K562 (cell line): ENCODE data around the gene LRRFIP2. TPM values are rescaled to one million over a fixed set of nuclear protein-coding genes. Genes with fewer than 3 reads are reported as not detected.

Experiments
- ARID1B ChIP-seq: fragments of 450-650 bp; IDR thresholded peaks from 2 replicates; pipeline ENCODE4 v1.6.1; 2016; ENCODE audit warnings: antibody characterized with exemption, mild to moderate bottlenecking, inconsistent platforms
- CBFA2T2 ChIP-seq: fragments of 450-650 bp; conservative IDR thresholded peaks from 2 replicates; pipeline ENCODE4 v1.6.1; 2017; ENCODE audit warnings: mild to moderate bottlenecking
- CBFA2T3 ChIP-seq: fragments of 450-650 bp; IDR thresholded peaks from 2 replicates; pipeline ENCODE4 v1.6.1; 2017
- CCNT2 ChIP-seq: IDR thresholded peaks from 2 replicates; pipeline ENCODE4 v1.6.1; 2011; ENCODE audit warnings: borderline replicate concordance, low read depth, mild to moderate bottlenecking, moderate library complexity, mixed read lengths, low read length; ENCODE audit not compliant: insufficient read length; ENCODE audit errors: extremely low read depth
- EP300 ChIP-seq: IDR thresholded peaks from 2 replicates; pipeline ENCODE4 v1.6.1; 2012; ENCODE audit warnings: low read length, improper control_type of control experiment
- MAZ ChIP-seq, 2 experiments: fragments of 450-650 bp in 1 of 2; sonication (generic) in 1 of 2; formaldehyde crosslinking; IDR thresholded peaks in 1 of 2; conservative IDR thresholded peaks in 1 of 2; 2 replicates each; pipeline versions ENCODE4 v1.4.0 to v1.5.0; 2020; ENCODE audit warnings: mild to moderate bottlenecking in 1 of 2, missing genetic modification reagents in 1 of 2
- MCM2 ChIP-seq: fragments of 450-650 bp; IDR thresholded peaks from 2 replicates; pipeline ENCODE4 v1.6.1; 2017; ENCODE audit warnings: low read depth, mild to moderate bottlenecking
- MCM5 ChIP-seq: fragments of 450-650 bp; IDR thresholded peaks from 2 replicates; pipeline ENCODE4 v1.6.1; 2016; ENCODE audit warnings: low read depth
- NCOR1 ChIP-seq: fragments of 450-650 bp; IDR thresholded peaks from 2 replicates; pipeline ENCODE4 v1.6.1; 2016; ENCODE audit warnings: mild to moderate bottlenecking, moderate library complexity
- NFIC ChIP-seq: fragments of 450-650 bp; IDR thresholded peaks from 2 replicates; pipeline ENCODE4 v1.6.1; 2017; ENCODE audit warnings: mild to moderate bottlenecking, inconsistent platforms
- POLR2AphosphoS2 ChIP-seq: IDR thresholded peaks from 2 replicates; pipeline ENCODE4 v1.6.1; 2012; ENCODE audit warnings: low read length, improper control_type of control experiment
- POLR2AphosphoS5 ChIP-seq: IDR thresholded peaks from 2 replicates; pipeline ENCODE4 v1.6.1; 2011; ENCODE audit warnings: mild to moderate bottlenecking, low read depth, low read length, moderate library complexity; ENCODE audit not compliant: control insufficient read depth, insufficient read depth
- TAF9B ChIP-seq: fragments of 450-650 bp; IDR thresholded peaks from 2 replicates; pipeline ENCODE4 v1.6.1; 2018; ENCODE audit warnings: mild to moderate bottlenecking; ENCODE audit not compliant: partially characterized antibody
- TAL1 ChIP-seq: fragments of 450-650 bp; IDR thresholded peaks from 2 replicates; pipeline ENCODE4 v1.6.1; 2016; ENCODE audit warnings: mild to moderate bottlenecking
- TCF3 ChIP-seq: sonication (generic); formaldehyde crosslinking; IDR thresholded peaks from 2 replicates; pipeline ENCODE4 v1.4.0; 2020; ENCODE audit warnings: mild to moderate bottlenecking, missing genetic modification reagents
- ZBED1 ChIP-seq: IDR thresholded peaks from 2 replicates; pipeline ENCODE4 v1.6.1; 2014
- ZNF124 ChIP-seq: sonication (generic); formaldehyde crosslinking; IDR thresholded peaks from 2 replicates; pipeline ENCODE4 v1.8.1; 2022; ENCODE audit warnings: missing genetic modification reagents
- polyA plus RNA-seq, 8 experiments: library from polyadenylated mRNA; depleted of rRNA in 4 of 8; stranded (reverse) in 5 of 8; unstranded in 3 of 8; fragments of >200 nt; fragmentation: Nextera tagmentation in 2 of 8; fragmentation: Illumina TruSeq in 1 of 8; extraction: Ambion mirVana in 2 of 8; extraction: Trizol in 1 of 8; gene quantifications; 2 replicates each; pipeline versions ENCODE4 v1.2.1 to v1.2.3, GENCODE V29; 2011 to 2014; ENCODE audit warnings: inconsistent platforms in 1 of 8, missing spikeins in 1 of 8
- total RNA-seq, 7 experiments: library from RNA; depleted of rRNA in 6 of 7; stranded (reverse); fragments of >200 nt in 6 of 7; fragmentation: Illumina TruSeq in 2 of 7; extraction: Trizol in 2 of 7; gene quantifications; 2 replicates each; pipeline versions ENCODE4 v1.2.1 to v1.2.3, GENCODE V29; 2011 to 2021; ENCODE audit warnings: low replicate concordance in 1 of 7

The LRRFIP2 gene
- total and polyA plus RNA-seq, 9 of the 15 experiments (the other 6 are each of a cell fraction or from before 2014, with no cell fraction given), result 9.9 to 53.9 (median 42.7) TPM

DNA sequence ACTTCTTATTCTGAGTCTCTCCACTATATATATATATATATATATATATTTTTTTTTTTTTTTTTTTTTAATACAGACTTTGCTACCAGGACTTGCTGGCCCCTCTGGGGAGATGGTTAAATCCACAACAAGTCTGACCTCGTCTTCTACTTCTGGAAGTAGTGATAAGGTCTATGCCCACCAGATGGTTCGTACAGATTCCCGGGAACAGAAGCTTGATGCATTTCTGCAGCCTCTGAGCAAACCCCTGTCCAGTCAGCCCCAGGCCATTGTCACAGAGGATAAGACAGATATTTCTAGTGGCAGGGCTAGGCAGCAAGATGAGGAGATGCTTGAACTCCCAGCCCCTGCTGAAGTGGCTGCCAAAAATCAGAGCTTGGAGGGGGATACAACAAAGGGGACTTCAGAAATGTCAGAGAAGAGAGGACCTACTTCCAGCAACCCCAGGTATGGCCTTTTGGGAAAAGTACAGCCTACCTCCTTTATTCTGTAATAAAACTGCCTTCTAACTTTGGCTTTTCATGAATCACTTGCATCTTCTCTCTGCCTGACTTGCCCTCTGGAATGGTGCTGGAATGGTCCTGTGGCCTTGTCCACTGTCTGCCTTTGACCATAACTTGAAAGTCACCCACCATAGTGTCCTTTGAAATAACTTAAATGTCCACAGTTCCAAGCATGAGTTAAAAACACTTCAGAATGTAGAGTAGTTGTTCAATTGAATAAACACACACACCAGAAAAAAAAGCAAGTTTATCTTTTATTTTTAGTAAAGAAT is 148.6 kb downstream of the LRRFIP2 start (continued):
- 0 out of 2 replicates have a peak, but pooled peaks have one; percentile 27 for TF ChIP-seq POLR2AphosphoS5
- no peak for TF ChIP-seq ZBED1
- no peak for TF ChIP-seq ZNF124
- peak; percentile 78 for TF ChIP-seq CBFA2T3
- TF ChIP-seq MAZ (CRISPR knock-in tag; conservative IDR thresholded peaks at IDR 0.05 in 1 of 2, IDR thresholded peaks at IDR 0.05 in 1 of 2), result no peak
- TF ChIP-seq CCNT2, result peak; percentile 21
- no peak for TF ChIP-seq MCM5
- peak; percentile 82 for TF ChIP-seq TAL1
- TF ChIP-seq ARID1B, result peak; percentile 72
- TF ChIP-seq POLR2AphosphoS2, result no peak
- no peak for TF ChIP-seq MCM2
- TF ChIP-seq EP300, result peak; percentile 31; the same call in 1 of the 2 replicates
- peak; percentile 53; the same call in 1 of the 2 replicates for TF ChIP-seq NCOR1
- TF ChIP-seq CBFA2T2, result peak; percentile 64
- 0 out of 2 replicates have a peak, but pooled peaks have one; percentile 14 for TF ChIP-seq NFIC
- peak; percentile 44 for TF ChIP-seq TCF3 (CRISPR knock-in tag)
- no peak for TF ChIP-seq TAF9B
